ENCODE results near the gene SEPTIN5.
"Not testable (repeated sequence)": the region's sequence is repeated elsewhere in the genome, so short reads cannot be mapped to it uniquely, and the experiment has no call there.

Gene SEPTIN5

DNA sequence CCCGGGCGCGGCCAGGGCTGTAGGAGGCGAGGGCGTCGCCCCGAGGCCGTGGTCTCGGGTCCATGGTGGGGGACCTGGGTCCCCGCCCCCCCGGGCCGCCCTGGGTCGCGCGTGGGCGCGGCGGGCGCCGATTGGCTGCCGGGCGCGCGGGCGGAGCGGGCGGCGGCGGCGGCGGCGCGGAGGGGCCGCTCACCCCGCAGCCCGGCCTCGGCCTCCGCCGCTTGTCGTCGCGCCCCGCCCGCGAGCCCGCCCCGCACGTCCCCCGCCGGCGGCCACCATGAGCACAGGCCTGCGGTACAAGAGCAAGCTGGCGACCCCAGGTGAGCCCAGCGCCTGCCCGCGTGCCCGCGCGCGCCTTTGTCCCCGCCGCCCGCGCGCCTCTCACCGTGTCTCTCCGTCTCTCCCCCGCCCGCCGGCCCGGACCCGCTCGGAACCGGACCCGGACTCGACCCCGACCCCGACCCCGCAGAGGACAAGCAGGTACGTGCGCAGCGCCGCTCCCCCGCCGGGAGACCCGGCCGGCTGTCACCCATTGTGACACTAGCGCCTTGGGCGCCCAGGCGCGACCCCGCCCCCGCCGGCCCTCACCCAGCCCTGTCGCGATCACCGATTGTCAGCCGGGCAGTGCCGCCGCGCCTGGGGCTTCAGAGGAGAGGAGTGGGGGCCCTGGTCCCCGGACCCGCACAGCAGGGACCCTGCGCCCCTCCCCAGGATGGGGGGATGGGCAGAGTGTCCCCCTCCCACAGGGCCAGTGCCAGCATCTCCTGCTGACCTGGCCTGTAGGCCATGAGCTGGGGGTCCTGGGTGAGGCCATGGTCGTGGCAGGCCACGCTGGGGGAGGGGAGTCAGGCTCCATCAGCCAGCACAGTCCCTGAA, at the start of gene SEPTIN5:
TSS of gene SEPTIN5 (plus strand) at position 192 of the 876 bp plus-strand sequence. CDS start at position 278, 86 bp downstream.
- no peak for DNase-seq

DNA sequence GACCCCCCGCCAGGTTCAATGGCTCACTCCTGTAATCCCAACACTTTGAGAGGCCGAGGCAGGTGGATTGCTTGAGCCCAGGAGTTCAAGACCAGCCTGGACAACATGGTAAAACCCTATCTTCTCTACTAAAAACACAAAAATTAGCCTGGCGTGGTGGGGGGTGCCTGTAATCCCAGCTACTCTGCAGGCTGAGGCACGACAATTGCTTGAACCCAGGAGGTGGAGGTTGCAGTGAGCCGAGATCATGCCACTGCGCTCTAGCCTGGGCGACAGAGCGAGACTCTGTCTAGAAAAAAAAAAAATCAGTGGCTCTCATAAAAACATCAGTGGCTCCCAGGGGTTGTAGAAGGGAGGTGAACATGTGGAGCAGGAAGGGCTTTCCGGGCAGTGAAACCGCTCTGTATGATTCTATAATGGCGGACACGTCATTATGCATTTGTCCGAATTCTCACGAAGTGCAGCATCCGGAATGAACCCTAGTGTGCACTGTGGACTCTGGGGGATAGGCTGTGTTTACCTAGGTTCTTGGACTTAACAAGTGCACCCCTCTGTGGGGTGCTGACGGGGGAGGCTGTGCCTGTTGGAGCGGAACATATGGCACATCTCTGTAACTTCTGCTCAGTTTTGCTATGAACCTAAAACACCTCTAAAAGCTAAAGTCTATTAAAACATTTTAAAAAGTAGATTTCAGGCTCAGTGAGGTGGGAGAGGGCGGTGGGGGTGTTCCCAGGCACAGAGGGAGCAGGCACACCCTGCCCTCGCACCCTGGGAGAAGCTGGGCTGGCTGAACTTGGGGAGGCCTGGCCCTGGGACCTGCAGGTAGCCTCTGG, 49.1 kb upstream of the SEPTIN5 start:
- no peak for DNase-seq

DNA sequence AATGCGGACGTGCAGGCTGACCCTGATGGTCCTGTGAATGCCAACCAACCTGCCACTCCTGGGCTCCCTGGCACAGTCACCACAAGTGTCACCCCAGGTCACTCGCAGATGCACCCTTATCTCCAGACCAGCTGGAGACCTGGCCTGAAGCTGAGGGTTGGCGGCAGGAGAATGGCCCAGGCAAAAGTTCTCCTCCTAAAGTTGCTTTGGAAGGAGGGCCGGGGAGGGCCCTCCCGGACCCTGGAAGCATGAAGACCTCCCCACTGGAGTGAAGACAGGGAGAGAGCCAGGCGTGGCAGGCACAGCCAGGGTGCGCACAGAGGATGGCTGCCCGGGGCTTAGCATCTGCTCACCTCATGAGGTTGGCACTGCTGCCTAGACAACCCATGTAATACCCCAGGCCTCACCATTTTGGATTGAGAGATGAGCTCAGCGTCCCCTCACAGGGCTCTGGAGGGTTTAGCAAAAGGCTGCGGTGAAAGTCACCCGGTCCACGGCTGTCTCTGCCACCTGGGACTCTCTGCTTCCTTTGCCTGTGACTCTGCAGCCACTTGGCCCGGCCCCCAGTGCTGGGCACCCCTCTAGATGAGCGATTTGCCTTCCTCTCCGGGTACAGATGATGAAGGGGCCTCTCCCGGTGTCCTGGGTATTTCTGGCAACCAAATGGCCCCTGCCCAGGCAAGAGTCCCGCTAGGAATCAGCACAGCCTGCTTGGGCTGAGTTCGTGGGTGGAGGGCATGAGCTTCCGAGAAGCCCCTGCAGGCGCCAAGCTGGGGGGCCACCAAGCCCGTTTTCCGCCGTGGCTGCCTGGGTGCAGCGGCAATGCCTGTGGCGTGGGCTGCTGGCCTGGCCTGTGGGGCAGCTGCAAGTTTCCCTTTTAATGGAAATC, 48.3 kb upstream of the SEPTIN5 start:
- DNase-seq: no peak

DNA sequence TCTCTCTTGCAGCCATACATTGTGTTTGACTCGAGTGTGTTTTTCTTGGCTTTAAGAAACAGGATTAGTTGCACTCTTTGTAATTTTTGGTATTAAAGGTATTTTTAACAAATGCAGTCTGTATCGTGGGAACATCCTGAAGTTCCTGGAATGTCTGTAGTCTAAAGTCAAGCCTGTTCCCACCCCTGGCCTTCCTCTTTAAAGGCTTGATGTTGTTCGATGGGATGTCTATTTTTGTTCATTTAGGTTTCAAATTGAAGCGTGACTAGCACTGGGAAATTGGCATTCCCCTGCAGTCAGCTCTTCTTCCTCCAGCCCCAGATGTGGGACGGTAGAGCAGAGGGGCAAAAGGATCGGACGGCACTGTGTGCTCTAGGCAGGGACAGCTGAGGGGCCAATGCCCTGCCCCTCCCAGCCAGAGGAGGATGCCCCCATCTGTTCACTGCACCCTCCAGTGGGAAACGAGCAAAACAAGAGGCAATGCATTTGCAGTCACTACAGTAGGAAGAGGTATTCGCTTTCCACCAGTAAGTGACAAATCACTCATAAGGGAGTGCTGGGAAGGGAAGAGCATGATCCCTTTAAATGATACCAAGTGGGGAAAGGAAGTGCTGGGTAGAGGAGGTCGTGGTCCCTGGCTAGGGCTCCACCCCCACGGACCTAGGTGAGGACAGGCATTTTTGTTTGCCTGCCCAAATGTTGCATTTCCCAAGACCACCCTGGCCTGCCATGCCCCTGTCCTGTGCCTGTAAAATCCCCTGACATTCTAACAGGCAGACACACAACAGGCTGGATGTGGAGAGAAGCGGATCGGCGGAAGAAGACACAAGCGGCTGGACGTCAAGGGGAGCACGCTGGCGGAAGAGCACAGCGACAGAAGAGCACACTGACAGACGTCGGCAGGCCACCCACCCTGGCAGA, 47.4 kb upstream of the SEPTIN5 start:
- DNase-seq: no peak

DNA sequence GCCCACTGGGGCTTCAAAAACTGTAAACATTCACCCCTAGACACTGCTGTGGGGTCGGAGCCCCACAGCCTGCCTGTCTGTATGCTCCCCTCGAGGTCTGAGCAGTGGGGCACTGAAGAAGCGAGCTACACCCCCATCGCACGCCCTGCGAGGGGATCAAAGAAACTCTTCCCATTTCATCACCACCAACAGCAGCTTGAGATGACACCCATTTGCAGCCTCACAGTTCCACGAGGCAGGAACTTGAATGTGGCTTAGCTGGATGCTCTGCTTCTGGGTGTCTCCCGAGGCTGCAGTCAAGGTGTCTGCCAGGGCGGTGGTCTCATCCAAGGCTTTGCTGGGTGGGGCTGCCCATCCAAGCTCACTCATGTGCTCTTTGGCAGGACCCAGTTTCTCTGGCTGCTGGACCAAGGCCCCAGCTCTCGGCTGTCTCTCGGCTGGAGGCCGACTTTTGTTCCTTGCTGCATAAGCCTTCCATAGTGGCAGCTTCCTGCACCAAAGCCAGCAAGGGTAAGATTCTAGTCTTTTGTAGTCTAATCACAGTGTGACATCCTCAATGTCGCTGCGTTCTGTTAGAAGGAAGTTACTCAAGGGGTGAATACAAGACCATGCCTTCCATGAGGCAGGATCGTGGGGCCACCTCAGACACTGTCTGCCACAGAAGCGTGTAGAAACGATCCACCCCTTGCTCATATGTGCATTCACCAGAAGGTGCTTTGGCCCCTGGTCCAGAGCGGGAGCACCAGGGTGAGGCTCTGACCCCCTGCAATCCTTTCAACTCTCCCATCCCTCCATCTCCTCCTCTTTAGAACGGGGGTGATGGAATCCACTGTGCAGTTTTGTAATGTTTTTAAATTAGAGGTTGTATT, 46.2 kb upstream of the SEPTIN5 start:
- DNase-seq: no peak

DNA sequence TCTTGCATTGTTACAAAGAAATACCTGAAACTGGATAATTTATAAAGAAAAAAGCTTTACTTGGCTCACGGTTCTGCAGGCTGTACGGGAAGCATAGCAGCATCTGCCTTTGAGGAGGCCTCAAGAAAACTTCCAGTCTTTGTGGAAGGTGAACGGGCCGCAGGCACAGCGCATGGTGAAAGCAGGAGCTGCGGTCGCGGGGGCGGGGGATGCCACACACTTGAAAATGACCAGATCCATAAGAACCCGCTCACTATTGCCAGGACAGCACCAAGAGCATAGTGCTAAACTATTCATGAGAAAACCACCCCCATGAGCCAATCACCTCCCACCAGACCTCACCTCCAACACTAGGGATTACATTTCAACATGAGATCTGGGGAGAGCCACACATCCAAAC, 45.6 kb upstream of the SEPTIN5 start:
- no peak for DNase-seq

DNA sequence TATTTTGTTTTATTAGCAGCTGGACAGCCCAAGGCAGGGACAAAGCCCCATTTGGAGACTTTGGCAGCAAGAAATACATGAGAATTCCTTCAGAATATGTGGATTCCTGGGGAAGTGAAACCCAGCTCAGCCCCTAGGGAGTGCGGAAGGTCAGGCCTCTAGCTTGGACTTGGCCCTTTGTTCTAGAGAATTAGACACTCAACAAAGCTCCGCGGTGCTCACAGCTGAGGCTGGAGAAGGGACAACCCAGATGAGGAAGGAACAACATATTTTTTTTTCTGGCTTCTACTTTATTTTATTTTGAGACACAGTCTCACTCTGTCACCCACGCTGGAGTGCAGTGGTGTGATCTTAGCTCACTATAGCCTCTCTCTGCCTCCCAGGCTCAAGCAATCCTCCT, 44.7 kb upstream of the SEPTIN5 start:
- no peak for DNase-seq

DNA sequence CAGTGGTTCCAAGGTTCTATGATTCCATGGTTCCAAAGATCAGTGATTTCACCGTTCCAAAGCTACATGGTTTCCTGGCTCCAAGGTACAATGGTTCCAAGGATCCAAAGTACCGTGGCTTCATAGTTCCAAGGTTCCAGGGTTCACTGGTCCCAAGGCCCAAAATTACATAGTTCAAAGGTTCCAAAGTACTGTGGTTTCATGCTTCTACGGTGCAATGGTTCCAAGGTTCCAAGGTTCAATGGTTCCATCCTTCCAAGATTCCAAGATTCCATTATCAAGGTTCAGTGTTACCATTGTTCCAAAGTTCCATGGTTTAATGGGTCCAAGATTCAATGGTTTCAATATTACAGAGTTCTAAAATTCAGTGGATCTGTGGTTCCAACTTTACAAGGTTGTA, 43.0 kb upstream of the SEPTIN5 start:
- no peak for DNase-seq

DNA sequence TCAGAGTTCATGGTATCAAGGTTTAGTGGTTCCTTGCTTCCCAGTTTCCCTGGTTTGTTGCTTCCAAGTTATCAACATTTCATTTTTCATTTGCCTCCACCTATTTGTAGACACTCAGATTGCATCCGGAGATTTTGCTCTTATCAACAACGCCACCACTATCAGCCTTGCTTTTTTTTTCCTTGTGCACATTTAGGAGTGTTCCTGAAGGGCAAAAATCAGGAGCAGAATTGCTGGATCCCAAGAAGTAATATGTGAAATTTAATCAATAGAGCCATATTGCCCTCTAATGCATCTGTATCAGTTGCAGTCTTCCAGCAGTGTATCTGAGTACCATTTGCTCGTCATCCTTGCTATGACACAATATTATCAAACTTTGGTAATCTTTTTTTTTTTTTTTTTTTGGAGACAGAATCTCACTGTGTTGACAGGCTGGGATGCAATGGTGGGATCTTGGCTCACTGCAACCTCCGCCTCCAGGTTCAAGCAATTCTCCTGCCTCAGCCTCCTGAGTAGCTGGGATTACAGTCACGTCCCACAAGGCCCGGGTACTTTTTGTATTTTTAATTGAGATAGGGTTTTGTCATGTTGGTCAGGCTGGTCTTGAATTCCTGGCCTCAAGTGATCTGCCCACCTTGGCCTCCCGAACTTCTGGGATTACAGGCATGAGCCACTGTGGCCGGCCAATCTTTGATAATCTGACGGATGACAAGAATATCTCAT, 42.1 kb upstream of the SEPTIN5 start:
- no peak for DNase-seq

DNA sequence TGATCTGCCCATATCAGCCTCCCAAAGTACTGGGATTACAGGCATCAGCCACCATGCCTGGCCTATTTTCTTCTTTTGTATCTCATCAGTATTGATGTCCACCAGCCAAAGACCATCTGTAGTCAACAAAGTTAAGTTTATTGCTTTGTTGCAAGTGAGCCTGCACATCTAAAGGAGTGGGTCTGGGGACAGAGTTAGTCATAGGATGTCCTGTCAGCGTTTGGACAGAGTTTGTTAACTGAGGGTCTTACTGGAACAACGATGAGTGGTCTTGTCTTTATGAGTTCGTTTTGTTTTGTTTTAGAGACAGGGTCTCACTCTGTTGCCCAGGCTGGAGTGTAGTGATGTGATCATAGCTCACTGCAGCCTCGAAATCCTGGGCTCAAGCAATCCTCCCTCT, 40.6 kb upstream of the SEPTIN5 start:
- no peak for DNase-seq

DNA sequence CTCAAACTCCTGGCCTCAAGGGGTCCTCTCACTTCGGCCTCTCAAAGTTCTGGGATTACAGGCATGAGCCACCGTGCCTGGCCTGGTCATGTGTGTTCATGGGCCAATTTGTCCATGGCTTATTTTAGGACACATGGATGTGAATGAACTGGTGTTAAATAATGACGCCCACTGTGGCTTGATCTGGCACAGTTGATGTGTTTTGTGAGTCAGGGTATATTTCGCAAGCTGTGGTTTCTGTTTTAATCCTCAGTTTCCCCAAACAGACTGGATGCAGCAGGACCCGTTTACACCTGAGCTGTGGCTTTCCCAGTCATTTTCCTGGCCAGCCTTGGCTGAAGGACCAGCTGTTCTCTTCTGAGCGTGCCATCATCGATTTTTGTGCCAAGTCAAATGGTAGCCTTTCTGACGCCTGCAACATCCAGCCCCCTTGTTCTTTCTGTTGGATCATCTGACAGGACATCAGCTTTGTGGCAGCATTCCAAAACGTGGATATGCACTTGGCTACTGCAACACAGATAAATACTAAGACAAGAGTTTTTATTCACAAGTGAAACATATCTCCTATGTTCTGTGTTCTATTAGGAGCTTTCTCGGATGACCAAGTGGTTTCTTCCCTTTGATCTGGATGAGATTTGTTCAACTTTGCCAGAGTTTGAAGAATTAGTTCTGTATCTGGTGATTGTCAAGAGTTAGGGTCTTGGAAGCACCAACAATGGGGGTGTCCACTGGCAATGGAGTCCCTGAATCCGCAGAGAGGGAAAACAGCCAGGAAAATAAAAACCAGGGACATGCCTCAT, 40.0 kb upstream of the SEPTIN5 start:
- DNase-seq: no peak

DNA sequence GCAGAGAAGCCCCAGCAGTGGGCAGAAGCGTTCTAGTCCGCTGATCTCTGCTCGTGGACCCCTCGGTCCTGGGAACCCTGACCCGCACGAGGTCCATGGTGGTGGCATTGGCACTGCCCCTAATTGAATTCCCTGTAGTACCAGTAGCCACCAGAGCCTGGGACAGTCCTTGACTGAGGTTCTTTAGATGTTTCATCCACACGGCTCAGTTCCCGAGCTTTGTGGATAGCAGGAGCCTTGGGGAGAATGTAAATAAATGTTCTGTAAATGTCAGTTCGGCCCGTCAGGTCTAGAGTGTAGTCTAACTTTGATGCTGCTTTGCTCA, 39.4 kb upstream of the SEPTIN5 start:
- no peak for DNase-seq

DNA sequence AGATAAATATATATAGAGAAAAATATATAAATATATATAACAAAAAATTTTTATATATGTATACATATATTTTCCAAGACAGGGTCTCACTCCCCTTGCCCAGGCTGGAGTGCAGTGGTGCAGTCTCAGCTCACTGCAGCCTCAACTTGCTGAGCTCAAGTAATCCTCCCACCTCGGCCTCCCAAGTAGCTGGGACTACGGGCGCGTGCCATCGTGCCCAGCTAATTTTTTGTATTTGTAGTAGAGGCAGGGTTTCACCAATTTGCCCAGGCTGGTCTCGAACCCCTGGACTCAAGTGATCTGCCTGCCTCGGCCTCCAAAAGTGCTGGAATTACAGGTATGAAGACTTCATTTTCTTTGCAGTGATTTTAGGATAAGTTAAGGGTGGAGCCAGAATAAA, 38.9 kb upstream of the SEPTIN5 start:
- DNase-seq: no peak

DNA sequence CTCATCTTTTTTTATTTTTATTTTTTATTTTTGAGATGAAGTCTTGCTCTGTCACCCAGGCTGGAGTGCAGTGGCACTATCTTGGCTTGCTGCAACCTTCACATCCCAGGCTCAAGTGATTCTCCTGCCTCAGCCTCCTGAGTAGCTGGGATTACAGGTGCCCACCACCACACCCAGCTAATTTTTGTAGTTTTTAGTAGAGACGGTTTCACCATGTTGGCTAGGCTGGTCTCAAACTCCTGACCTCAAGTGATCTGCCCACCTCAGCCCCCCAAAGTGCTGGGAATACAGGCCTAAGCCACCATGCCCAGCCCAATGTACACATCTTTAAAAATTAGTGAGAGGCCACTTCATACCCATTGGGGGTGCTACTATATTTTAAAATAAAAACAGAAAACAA, 37.9 kb upstream of the SEPTIN5 start:
- not testable (repeated sequence) for DNase-seq

DNA sequence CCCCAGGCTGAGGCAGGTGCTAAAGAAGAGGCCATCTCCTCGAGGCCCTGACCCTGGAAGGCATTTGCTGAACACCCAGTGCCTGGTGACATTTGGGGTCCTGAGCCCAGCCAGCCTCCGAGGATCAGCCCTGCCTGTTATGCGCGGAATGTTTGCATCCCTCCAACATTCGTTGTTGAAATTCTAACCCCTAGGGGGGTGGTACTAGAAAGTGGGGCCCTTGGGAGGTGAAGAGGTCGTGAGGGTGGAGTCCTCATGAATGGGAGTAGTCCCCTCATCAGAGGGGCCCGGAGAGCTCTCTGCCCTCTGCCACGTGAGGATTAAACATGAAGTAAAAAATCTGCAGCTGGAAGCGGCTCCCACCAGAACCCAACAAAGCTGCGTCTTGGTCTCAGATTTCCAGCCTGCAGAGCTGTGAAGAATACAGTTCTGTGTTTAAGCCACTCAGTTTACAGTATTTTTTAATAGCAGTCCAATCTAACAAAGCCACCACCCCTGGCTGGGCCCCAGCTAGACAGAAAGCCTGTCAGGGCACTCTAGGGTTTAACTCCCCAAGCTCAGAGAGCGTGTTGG, 35.3 kb upstream of the SEPTIN5 start:
- DNase-seq: no peak

DNA sequence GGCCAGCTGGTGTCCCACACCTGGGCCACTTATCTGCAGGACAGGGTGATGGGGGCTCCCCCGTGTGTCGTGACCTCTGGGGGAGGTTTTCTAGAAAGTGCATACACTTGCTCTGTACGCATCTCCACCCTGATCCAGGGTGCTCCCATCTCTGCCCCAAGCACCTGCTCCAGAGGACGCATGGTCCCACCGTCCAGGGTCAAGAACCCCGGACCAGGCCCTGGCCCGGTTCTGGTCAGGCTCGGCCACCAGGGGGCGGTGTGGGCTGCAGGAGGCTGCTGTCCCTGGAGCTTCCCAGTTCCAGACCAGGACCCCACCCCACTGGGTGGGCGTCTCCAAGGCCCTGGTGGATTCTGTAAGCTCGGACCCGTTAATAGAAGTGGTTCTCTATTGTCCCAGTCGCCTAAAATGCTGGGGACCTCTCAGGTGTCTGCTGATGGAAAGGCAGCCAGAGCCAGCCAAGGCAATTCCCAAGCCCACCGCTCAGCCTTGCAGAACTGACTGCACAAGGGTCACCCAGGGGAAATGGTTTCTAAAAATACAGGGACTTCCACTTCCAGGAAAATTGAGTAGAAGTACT, 34.7 kb upstream of the SEPTIN5 start:
- peak in 5 of 6 experiments; percentile 11 to 42 (median 29) for DNase-seq

DNA sequence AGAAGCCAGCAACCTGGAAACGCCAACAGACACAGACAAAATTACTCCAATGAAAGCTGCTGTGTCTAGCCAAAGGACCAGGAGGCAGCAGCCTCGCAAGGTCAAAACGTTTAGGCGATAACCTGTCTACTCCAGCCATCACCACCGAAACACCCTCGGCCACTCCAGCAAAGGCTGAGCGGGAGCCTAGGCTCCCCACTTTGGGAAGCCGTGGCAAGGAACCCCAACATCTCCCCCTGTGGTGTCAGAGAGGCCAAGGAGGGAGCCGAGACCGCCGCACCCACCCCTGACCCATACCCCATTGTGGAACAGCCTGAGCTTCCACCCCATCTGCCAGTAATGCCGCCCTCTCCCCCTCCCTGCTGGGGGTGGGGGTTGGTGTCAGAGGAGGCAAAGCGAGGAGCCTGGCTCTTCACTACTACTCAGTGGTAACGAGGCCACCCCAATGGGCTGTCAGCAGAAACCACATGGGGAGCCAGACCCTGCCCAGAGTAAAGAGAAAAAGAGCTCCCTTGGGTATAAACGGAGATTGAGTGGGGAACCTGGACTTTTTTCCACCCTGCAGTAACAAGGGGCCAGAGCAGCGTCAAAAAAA, 33.9 kb upstream of the SEPTIN5 start:
- DNase-seq: no peak
